SIG-M5 treated with dmso at 0.1 percent for 504 hours (cell line): ENCODE data around the gene CADM1.
A peak's percentile ranks its signal among the peaks of the same experiment; 100 is the strongest.

Experiments used
- DNase-seq: peaks from one replicate; lab custom pipeline; 2025; ENCODE audit not compliant: unreplicated experiment; lab: John Stamatoyannopoulos, UW

CADM1 gene

GRCh38 chr11:115360186-115360824 is 143.9 kb downstream of the CADM1 start:
- no peak for DNase-seq

- DNase-seq: no peak
Observed at GRCh38 chr11:115357066-115357465, 147.1 kb downstream of the CADM1 start.

- DNase-seq: no peak
Observed at GRCh38 chr11:115352805-115353485, 151.3 kb downstream of the CADM1 start.

DNA sequence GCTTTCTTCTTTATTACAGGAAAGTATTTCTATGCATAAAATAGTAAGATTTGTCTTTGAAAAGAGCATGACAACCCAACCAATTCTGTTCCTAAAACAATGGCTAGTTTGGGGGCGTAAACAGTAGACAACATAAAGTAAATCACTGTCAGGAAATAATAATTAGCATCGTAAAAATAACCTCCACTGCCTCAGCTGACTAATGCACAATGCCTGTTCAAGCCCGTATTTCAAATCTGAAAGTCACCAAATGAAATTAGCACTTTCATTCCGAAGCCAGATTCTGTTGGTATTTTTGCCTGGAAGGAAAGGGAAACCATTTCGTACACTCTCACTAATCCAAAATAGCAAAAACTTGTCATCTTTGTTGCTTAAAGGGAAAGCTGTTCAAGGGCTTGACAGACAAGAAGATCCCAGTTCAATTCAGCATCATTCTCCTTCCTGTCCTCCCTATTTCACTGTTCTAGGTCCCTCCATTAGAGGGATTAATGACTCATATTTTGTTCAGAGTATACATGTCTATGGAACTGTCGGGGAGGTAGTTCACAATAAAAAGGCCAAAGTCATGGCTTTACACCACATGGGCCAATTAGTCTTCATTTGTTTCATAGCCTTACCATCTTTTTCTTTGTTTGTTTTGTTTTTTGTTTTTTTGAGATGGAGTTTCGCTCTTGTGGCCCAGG is 154.7 kb downstream of the CADM1 start:
- DNase-seq: no peak

DNA sequence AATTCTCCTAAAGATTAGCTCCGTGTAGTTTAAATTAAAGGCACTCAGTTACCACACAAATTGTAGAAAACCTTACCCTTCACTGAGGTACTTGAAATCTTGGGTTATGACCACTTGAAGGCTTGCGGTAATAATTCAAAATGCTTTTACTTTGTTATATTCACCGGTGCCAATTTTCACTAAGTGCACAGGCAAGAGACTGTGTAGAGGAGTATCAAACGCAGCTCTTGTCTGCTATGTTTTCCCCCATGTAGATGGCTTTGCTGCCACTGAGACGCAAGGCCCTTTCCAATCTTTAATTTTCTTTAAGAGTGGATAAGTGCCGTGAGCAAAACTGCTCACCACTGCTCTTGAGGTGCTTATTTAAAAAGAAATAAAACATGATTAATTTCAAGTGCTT is 155.8 kb downstream of the CADM1 start:
- DNase-seq: no peak

- no peak for DNase-seq
Observed at GRCh38 chr11:115347106-115347505, 157.1 kb downstream of the CADM1 start.

GRCh38 chr11:115345840-115346239 is 158.4 kb downstream of the CADM1 start:
- DNase-seq: no peak

DNA sequence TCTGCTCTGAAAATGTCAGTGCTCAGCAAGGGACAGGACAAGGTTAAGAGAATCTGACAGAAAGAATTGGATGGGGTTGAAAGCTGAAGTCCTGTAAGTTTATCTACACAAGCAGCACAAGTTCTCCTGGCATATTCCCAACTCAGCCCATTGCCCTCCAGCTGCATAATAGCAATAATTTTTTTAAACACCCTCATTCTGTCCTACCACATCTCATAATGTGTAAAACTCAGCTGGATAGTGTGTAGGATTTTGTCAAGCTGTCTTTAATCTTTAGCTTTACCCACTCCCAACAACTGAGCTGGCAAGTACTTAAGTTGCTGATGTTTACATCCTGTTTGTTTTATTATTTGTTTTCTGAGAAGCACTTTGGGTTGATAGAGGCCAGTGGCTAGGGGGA is 158.9 kb downstream of the CADM1 start:
- no peak for DNase-seq

DNA sequence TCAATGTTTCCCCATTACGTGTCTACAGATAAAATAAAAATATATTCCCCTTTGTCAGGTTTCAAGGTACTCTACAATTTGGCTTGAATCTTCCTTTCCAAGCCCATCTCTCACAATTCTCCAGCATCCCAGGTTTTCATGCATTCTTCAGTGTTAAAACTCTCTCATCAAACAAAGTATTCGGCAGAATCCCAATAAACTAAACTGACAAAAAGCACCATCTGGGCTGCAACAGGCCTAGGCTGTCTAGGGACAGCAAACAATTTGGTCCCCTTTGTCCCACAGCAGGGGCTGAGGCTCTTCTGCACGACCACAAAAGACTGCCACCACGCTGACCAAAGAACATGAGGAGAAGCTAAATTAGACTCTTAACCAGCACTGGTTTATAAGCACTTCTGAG is 159.4 kb downstream of the CADM1 start:
- no peak for DNase-seq

DNA sequence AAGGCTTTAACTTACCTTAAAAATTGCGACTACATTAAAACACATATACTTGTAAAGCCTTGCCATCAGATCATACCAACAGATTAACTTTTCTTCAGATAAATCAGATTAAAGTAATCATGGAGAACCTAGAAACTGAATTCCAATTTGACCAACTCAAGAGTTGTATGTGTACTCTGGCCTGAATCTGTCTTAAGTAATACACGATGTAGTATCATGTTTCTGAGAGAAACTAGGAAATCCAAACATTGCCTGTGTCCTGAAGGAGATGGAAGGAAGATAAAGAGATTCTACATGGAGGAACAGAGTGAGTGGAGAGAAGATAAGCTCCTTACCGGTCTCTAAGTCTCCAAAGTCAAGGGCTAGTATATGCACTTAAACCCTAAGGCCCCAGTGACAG is 162.1 kb downstream of the CADM1 start:
- DNase-seq: no peak

DNA sequence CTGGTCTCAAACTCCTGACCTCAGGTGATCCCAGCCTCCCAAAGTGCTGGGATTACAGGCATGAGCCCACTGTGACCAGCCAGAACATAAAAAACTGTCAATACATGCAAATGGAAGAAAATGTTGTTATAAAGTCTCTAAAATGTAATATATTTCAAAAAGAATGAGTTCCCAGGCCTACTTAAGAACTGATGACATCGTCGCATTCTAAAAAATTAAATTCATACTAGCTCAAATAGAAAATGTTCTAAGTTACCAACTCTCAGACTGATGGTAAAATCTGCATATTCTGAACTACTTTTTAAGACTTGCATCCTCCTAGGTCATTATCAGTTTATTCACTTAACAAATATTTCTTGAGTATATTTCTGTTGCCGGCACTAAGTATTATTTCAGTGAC is 163.3 kb downstream of the CADM1 start:
- no peak for DNase-seq

DNA sequence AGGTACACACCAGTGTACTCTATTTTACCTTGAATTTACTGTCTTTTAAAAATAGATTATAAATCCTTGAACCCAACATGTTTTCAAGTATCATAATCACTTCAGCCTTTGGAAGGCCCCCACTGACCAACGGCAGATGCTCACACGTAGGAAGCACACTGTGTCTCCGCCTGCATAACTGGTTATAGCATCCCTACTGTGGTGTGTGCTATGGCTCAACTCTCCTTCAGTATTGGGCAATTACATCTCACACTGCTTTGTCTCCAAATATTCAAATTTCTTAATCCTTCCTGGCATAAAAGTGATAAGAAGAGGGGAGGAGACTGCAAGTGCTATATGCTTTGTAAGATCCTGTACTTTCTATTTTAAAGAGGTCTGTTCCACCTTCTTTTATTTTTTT is 165.7 kb downstream of the CADM1 start:
- no peak for DNase-seq

- no peak for DNase-seq
Observed at GRCh38 chr11:115334932-115335788, 169.1 kb downstream of the CADM1 start.

GRCh38 chr11:115333949-115334348 is 170.3 kb downstream of the CADM1 start:
- DNase-seq: no peak

GRCh38 chr11:115333121-115333520 is 171.1 kb downstream of the CADM1 start:
- DNase-seq: no peak

GRCh38 chr11:115330684-115331482 is 173.3 kb downstream of the CADM1 start:
- no peak for DNase-seq

DNA sequence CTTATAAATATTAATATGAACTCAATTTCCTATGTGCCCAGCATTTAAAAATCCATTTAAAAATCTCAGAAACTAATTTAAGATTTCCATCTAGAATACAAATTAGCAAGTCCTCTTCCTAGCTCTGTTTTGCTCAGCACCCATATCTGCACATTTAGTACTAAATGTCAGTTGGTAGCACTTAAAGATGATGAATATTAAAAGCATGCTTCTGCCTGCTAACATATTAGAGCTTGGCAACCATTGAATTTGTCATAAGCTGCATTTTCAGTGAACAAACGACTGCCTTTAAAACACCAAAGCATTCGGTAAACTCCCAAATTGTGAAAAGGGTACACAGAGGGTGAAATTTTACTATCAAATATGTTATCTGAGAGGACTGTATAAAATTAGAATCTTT is 177.7 kb downstream of the CADM1 start:
- no peak for DNase-seq

DNA sequence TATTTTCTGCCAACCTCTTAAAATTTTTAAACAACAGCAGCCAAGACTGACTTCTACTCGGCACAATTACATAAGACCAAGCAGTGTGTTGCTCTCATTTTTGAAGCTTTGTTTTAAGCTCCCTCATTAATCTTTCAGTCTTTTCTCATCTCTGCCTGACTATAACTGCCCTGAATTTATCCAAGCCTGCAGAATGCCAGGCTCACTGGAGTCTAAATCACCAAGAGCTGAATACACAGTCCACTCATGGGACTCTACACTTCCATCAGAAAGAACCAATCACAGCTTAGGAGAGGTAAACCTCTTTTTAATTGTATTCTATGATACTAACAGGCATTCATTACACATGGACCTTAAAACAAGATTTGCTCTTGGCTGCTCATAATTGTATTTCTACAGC is 178.7 kb downstream of the CADM1 start:
- no peak for DNase-seq

- peak; percentile 61 for DNase-seq
Observed at GRCh38 chr11:115324581-115325432, 179.4 kb downstream of the CADM1 start.
